HG02763 (cell line): ENCODE data around the gene KRTAP1-1.
"Not testable (repeated sequence)": the region's sequence is repeated elsewhere in the genome, so short reads cannot be mapped to it uniquely, and the experiment has no call there.

Source experiments
- ATAC-seq: cut with Tn5 transposase; IDR thresholded peaks from one replicate; pipeline ENCODE4 v1.9.1; 2021; ENCODE audit warnings: mild to moderate bottlenecking, moderate library complexity; ENCODE audit not compliant: unreplicated experiment

The KRTAP1-1 gene

DNA sequence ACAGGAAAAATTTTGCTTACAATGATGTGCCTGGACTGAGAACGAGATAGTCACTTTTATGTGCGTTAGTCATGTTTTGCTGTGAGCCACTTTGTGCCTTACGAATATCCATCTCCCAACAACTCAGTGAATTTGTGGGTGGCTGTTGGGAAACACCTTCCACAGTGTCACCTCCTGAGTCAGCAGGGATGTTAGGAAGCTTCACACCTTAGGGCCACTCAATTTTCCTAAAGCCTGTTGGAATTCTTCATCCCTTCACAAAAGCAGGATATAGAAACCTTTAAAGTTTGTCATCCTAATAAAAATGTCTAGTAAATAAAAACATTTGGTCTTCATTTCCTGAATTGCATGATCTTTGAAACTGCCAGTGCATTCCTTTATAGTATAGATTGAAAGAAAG is 28.1 kb downstream of the KRTAP1-1 start:
- ATAC-seq = no peak

DNA sequence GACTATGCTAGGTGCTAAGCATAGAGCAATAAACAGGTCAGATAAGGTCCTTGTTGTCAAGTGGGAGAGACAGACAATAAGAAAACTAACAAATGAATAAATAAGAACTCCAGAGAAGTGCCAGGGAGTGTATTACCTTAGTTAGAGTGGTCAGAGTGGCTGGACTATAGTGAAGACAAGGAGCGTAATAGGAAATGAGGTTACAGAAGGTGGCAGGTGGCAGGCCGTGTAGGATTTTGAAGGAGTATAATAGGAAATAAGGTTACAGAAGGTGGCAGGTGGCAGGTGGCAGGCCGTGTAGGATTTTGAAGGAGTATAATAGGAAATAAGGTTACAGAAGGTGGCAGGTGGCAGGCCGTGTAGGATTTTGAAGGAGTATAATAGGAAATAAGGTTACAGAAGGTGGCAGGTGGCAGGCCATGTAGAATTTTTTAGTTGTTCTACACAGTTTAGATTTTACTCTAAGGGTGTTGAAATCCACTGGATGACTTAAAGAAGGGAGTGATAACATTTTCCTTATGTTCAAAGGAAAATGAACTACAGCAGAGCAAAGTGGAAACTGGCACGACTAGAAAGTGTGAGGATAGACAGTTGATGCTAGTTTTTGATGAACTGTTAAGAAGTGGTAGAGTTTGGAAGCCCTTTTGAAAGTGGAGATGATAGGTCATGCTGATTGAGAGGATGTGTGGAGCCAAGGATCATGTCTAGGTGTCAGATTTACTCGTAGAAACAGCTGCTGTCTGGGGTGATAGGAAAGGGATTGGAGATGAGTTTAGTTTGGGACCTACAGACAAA is 28.7 kb downstream of the KRTAP1-1 start:
- ATAC-seq = no peak

DNA sequence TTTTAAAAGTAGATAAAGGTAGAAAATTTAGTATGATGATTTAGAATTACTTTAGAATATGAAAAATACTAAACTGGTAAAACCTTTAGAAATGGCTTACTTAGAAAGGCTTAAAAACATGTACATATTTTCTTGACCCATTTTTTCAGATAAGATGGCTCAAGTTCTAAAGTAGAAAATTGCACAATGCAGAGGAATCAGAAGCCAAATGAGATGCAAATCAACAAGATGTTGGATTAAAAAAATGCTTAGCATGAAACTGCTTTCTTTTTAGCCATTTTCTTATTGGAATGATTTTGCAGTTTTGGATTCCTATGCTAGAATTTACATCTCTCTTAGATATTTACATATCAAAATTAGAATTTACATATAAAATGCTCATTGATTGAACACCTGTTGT is 30.8 kb downstream of the KRTAP1-1 start:
- ATAC-seq = no peak

DNA sequence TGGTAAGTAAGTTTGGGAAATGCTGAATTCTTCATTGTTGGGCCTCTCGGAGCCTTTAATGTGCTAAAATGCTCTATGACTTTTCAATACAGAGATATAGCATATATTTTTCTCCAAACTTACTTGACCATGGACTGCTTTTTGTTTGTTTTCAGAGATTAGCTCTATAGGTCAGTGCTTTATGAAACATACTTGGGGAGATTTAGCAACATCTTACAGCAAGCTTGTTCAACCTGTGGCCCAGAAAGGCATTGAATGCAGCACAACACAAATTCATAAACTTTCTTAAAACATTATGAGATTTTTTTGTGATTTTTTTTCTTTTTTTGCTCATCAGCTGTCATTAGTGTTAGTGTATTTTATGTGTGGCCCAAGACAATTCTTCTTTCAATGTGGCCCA is 31.3 kb downstream of the KRTAP1-1 start:
- ATAC-seq = no peak

DNA sequence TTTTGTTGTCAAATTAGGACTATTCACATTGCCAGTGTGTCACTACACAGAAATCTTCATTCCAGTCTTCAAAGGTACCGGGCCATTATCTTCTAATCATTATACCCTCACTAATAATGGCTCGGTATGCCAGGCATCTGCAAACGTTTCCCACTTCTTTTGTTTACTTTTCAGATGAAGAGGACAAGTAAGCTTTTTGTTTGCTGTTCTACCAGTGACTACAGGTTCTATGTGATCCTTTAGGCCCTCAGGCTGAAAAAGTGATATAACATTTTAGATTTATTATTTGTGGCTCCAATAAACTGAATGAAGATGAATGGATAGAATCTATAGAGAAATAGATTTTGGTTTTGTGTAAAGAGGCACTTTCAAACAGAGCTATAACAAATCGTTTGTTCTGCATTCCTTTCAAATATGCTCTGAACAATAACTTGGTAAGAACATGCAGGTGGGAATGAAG is 31.9 kb downstream of the KRTAP1-1 start:
- no peak for ATAC-seq

DNA sequence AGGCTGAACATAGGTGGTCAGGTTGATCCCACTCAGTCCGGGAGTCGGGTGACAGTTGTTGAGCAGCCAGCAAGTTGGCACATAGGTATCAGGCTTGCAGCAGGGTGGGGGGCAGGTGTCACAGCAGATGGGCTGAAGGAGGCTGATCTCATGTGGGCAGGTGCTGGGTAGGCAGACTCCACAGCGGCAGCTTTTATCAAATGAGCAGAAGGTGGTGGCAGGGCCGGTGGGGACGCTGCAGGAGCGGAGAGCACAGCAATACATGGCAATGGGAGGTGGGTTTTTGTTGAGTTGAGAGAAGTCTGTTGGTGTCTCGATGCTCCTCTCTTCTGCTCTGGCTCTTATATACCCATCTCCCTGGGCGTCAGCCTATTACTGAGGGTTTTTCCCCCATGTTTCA is 32.4 kb downstream of the KRTAP1-1 start, which contains the start of gene KRTAP3-1:
Gene KRTAP3-1, minus strand, starts transcription at position 318 of the 400 bp plus-strand sequence. Its CDS starts 54 bp downstream, at position 264.
- no peak for ATAC-seq

DNA sequence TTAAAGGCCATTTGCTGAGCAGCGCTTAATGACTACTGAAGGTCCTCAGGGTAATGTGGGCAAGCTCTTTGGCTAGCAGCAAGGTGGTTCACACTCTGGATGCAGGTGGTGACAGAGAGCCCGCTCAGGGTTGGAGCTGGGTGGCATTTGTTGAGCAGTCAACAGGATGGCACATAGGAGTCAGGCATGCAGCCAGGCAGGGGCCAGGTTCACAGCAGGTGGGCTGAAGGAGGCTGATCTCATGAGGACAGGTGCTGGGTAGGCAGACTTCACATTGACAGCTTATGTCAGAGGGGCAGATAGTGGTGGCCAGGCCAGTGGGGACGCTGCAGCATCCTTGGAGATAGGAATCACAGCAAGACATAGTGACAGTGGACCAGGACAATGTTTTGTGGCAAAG is 36.9 kb downstream of the KRTAP1-1 start:
- no peak for ATAC-seq

DNA sequence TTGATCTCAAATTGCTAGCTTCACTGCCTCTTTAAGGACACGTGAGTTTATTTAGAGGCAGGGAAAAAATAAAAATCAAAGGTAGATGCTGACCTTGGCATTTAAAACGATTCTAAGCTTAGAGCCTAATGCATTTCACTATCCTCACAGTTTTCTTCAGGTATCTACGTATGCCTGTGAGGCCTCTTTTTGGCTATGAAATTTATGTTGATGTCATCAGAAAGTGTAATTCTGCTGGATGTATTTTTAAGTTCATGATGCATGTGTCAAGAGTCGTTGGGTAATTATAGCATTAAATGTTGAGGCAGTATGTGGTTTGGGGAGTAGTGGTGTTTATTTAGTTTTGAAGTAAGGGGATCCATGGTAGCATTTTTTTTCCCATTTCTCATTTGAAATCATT is 37.3 kb downstream of the KRTAP1-1 start:
- ATAC-seq = no peak

DNA sequence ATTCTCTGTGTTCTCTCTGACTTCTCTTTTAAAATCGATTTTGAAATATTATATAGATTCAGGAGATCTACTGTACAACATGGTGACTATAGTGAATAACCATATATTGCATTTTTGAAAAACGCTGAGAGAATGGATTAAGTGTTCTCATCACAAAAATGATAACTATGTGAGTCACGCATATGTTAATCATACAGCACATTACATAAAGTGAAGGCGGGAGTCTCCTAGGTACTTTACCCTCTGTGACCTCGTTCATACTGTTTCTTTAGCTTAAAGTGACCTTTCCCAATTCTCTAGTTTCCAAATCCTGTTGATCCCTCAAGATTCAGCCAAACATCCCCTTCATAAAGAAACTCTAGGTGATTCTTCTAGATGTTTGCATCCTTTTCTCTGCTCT is 38.4 kb downstream of the KRTAP1-1 start:
- ATAC-seq = no peak

DNA sequence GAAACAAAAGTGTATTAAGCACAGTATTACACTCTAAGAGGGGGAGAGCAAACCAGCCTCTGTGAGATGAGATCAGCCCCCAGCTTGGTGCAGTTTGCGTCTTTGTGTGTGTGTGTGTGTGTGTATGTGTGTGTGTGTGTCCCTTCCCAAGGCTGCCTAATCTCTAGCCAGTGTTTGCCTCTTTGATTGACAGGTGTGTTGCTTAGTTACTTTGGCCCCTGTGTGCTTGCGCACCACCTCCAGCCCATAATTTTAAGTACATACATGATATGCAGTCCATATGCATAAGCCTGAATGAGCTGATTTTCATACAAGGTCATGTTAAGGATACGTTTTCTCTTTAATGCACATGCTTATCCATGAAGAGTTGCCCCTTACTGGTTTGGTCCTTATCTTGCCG is 39.5 kb downstream of the KRTAP1-1 start:
- no peak for ATAC-seq

DNA sequence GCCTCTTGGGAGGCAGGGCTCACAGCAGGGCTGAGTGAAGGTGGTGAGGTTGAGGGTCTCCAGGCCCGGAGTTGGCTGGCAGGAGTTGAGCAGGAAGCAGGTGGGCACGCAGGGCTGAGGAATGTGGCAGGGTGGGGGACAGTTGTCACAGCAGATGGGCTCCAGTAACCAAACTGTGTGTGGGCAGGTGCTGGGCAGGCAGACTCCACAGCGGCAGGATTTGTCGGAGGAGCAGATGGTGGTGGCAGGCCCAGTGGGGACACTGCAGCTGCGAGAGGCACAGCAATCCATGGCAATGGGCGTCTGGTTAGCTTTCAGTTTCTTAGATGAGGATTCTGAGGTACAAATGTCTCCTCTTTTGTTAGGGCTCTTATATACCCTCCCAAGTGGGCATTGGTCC is 41.7 kb downstream of the KRTAP1-1 start, which contains the start of gene KRTAP3-2:
Gene KRTAP3-2, minus strand, starts transcription at position 344 of the 400 bp plus-strand sequence. Its CDS starts 53 bp downstream, at position 291.
- not testable (repeated sequence) for ATAC-seq

DNA sequence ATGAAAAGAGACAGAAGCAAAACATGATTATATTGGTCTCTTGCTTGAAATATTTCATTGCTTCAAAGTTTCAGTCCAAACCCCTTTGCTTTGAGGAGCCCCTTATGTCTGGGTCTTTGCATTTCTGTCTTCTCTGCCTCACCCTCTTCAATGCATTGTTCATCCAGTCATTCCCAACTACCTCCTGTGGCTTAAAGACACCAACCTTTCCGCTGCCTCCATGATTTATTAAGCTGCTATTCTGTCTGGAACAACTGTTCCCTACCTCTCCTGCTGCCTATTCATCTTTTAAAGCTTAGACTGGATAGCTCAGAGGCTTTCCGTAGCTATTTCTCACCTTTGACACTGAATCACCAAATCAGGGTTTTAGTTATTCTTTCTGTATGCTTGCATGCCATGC is 43.9 kb downstream of the KRTAP1-1 start:
- no peak for ATAC-seq

DNA sequence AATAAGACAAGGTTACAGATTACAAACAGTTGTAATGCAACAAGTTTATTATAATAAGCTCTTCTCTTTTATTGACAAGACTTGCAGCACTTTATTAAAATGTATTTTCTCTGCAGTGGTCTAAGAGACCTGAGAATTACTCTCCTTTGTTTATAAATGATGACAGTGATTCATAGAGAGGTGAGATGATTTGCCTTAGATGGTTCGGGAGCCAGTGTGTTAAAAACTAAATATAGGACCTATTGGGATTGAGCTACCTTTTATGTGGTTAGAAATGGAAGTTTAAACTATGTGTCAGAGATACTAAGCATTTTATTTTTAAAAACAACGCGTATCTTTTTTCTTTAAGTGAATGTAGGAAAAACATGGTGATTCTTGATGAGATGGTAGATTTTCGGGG is 44.4 kb downstream of the KRTAP1-1 start:
- no peak for ATAC-seq

DNA sequence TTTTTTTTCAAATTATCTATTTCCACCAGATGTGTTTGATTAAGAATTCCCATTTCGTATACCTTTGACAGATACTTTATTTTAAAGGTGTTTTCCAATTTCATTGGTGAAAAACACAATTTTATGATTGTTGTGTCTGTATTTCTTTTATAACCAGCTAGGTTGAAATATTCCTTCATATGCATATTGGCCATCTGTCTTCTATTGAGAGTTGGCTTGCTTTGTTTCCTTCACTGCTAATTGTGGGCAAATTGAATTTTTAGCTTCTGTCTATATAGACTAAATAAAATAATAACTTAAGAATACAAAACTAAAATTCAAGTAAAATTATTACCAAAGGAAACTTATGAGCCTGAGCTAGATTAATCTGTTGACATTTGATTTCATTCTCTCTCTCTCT is 46.1 kb downstream of the KRTAP1-1 start:
- no peak for ATAC-seq

DNA sequence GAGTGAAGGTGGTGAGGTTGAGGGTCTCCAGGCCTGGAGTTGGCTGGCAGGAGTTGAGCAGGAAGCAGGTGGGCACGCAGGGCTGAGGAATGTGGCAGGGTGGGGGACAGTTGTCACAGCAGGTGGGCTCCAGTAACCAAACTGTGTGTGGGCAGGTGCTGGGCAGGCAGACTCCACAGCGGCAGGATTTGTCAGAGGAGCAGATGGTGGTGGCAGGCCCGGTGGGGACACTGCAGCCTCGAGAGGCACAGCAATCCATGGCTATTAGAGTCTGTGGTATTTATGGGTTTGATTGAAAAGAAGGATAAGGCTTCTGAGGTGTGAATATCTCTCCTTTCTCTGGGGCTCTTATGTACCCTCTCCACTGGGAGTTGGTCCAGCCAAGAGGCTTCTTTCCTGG is 47.4 kb downstream of the KRTAP1-1 start, which contains the start of gene KRTAP3-3:
Gene KRTAP3-3, minus strand, starts transcription at position 326 of the 400 bp plus-strand sequence. Its CDS starts 67 bp downstream, at position 259.
- no peak for ATAC-seq

DNA sequence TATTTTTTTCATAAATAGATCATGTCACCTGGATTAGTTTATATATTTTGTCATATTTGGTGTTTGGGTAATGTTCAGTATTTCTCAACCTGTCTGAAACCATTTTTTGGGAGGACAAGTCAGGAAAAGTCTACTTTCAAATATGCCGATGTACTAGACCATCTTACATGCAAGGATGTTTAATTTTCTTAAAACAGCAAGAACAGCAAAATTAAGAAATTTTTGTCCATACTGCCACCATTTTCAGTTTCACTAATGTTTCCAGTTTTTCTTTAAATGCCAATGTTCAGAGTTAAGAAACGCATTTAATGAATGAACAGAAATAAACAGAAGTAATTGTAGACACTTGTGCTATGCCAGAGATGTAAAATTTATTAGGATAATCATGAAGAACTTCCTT is 48.2 kb downstream of the KRTAP1-1 start:
- no peak for ATAC-seq

DNA sequence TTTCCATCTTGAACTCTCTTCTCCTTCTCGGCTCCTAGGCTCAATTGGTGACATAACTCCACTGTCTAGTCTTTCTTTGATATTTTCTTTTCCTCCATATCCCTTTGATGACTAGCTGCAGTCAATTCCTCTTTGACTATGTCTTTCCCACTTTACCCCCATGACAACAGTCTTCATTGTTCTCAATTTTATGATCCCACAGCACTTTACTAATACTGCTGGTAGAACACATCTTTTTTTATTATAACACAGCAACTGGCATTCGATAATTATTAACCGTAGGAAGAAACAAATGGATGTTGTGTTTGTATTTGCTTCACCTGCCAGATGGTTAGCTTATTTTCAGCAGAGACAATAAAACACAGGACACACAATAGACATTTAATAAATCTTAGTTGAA is 48.6 kb downstream of the KRTAP1-1 start:
- no peak for ATAC-seq
